GM12873 (cell line): ENCODE data around the gene RTP2.

Source experiments
- CTCF ChIP-seq: IDR thresholded peaks from 2 replicates; pipeline ENCODE4 v1.5.1; 2012; ENCODE audit warnings: low read depth, mild to moderate bottlenecking, moderate library complexity, low read length, control low read depth; ENCODE audit not compliant: insufficient read depth; ENCODE audit errors: missing control alignments

The RTP2 gene, protein sequence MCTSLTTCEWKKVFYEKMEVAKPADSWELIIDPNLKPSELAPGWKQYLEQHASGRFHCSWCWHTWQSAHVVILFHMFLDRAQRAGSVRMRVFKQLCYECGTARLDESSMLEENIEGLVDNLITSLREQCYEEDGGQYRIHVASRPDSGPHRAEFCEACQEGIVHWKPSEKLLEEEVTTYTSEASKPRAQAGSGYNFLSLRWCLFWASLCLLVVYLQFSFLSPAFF

DNA sequence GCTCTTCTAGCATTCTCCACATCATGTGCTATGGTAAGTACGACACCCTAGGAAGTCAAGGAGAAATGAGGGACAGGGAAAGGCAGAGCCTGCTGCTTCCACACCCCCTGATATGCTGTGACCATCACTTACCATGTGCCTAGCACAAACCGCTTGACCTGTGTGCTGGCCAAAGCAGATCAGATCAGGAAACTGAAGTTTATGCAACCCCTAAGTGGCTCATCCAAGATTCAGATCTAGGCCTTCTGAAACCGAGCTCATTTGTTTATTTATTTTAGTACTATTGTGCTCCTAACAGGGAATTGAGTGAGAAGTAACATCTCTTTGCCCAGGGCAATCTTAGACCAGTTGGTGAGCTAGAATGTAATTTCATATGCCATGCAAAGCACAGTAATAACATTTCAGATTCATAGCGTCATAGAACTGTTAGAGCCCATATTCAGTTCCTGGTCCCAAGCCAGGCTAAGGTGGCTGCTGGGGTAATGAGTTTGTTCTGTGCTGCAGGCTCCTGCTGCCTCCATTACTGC, at the start of gene RTP2:
RTP2 (minus strand) TSS at position 51 of the 527 bp plus-strand sequence. CDS start 429 bp downstream, outside the sequence.
- TF ChIP-seq CTCF: no peak

DNA sequence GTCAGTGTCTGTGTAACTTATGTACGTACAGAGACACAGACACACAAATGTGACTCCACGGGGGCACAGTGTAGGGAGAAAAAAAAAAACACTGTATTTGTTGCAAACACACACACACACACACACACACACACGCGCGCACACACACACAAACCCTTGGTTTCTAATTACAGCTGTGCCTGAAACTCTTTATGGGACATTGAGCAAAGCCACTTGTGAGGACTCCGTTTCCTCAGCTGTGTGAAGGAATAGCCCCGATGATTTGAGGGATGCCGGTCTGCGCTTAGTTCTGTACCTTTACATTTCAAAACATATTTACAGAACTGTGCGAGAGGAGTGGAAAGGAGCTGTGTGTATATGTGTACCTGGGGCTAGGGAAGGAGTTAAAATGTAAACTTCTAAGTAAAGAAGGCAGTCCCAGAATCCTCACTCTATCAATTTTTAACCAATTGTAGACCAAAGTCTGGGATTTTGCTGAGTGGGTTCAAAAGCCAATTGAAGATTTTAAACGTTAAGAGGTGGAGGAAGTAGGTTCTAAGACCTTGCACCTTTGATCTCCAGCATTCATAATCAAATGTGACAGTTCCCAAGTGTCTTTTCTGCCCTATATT, 48.3 kb upstream of the RTP2 start:
- no peak for TF ChIP-seq CTCF

GRCh38 chr3:187750006-187750512, 47.7 kb upstream of the RTP2 start:
- no peak for TF ChIP-seq CTCF

GRCh38 chr3:187748050-187748481, 45.7 kb upstream of the RTP2 start:
- TF ChIP-seq CTCF: peak; percentile 94

DNA sequence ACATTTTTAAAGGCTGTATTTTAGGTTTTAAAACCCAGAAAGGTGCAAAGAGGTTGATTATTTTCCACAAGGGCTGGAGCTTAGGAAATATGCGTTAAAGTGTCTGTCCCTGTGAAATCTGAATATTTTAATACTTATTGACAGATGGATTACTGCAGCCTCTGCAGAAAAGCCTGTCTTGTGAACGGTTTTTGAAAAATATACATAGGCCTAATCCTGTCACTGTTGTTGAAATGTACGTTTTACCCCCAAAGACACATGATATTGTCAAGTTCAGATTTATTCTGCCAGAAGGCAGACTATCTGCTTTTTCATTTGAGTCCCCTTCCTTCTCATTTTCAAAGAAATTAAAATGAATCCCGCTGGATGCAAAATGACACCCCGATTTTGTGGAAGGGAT, 45.1 kb upstream of the RTP2 start:
- no peak for TF ChIP-seq CTCF

DNA sequence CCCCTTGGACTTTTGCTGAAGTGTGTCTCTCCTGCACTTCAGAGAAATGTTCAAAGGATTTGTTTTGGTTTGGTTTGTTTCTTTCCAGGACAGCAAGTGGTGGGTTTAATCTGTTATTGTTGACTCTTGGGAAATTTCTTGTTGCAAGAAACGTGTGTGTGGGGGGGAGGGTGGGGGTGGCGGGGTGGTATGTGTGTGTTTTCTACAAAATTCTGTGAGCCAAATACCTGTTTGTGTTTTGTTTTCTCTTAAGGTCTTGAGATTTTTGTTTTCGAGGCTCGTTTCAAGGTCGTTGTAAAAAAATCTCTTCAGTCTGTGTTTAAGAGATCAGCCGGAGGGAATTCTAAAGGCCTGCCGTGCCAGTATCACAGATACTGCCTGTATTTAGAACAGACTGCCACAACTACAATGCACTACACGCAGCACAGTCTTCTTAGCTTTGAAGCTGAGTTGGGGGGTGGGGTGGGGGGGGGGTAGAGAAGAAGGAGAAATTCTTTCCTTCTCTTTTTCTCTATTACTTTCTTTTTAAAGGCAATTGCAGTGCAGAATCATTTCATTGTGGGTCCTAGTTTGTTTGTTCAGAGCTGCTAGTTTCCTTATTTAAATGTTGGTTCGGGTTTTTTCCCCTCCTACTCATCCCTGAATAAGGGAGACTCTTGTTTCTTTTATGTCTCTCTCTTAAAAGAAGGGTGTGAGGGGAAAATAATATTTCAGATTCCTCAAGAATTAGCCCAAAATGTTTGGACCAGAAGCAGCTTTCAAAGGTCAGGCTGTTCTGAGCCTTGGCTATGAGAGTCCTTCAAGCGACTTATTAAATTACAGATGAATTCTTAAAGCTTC, 44.3 kb upstream of the RTP2 start:
- TF ChIP-seq CTCF: no peak

GRCh38 chr3:187746059-187746441, 43.7 kb upstream of the RTP2 start:
- no peak for TF ChIP-seq CTCF
